ENCODE measurements around the gene PSMC3IP. TPM values are rescaled to one million over a fixed set of nuclear protein-coding genes. Genes with fewer than 3 reads are reported as not detected.

Gene PSMC3IP
- total RNA-seq, 1 donor from 2014 or later = 22.6 TPM

DNA sequence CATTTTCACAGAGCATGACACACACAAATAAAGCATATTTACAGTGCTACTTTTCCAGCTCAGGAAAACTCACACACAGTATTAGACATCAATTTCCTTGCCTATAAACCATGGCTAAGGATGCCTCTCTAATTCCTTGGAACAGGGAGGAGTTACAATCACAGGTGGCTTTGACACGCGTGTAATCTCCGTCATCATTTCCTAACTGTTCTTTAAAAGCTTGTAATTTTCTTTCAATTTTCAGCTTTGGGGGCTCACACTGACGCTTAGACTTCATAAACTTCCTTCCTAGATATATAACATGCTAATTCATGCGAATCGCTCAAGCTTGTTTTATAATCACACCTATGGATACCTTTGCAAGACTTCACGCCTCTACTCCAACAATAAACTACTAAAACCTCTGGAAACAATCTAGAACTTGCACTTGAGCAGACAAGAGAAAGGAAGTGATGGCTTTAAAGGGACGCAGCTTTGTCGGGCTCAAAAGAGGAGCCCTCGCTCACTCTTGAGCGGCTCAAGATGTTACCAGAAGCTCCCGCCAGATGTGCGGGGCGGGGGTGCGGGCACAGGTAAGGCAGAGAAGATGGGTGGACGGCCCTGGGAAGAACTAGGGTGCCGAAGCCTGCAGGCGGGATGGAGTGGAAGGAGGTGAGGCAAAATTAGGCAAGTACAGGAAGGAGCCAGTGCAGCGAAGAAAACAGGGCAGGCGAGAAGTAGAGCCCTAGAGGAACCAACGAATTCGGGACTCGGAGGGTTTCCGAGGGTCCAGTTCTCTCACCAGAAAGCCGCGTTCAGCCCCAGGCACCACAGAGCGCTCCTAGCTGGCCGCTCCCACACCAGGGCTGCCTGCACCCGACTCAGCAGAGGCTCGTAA, 31.0 kb upstream of the PSMC3IP start:
- DNase-seq (ENCODE audit: extremely low spot score, unreplicated experiment) = no peak
- TF ChIP-seq, protein P1, sequence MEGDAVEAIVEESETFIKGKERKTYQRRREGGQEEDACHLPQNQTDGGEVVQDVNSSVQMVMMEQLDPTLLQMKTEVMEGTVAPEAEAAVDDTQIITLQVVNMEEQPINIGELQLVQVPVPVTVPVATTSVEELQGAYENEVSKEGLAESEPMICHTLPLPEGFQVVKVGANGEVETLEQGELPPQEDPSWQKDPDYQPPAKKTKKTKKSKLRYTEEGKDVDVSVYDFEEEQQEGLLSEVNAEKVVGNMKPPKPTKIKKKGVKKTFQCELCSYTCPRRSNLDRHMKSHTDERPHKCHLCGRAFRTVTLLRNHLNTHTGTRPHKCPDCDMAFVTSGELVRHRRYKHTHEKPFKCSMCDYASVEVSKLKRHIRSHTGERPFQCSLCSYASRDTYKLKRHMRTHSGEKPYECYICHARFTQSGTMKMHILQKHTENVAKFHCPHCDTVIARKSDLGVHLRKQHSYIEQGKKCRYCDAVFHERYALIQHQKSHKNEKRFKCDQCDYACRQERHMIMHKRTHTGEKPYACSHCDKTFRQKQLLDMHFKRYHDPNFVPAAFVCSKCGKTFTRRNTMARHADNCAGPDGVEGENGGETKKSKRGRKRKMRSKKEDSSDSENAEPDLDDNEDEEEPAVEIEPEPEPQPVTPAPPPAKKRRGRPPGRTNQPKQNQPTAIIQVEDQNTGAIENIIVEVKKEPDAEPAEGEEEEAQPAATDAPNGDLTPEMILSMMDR (conservative IDR thresholded peaks at IDR 0.05) = no peak
- H3K9me3 Mint-ChIP-seq = no peaks in the 10 kb centered on the region
- peaks cover 12% of the 10 kb centered on the region for H3K4me1 Mint-ChIP-seq (ENCODE audit: unreplicated experiment)
- peaks cover 4% of the 10 kb centered on the region for H3K36me3 Mint-ChIP-seq
- H3K27me3 Mint-ChIP-seq = no peaks in the 10 kb centered on the region
- peak overlapping the region; percentile 81 for H3K27ac Mint-ChIP-seq
- peak overlapping the region; percentile 100 for H3K4me3 Mint-ChIP-seq

DNA sequence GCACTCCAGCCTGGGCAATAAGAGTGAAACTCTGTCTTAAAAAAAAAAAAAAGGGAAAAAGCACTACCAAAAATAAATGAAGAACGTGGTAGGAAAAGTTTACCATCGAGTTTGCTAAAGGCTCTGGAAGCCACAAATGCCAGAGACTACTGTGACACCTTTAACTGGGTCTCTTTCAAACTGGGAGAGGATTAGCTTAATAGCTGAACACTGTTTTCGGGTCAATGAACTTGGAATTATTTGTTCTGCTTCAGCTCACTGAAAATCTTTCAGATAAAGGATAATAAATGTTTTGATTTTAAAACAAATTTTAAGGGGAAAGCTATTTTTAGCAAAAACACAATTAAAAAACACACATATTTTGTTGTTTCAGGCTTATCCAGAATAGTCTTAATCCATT, 30.2 kb upstream of the PSMC3IP start:
- Mint-ChIP-seq H3K9me3 (no peaks in the 10 kb centered on the region), H3K27me3 (no peaks in the 10 kb centered on the region), H3K36me3 (peaks cover 8% of the 10 kb centered on the region), H3K4me1 (ENCODE audit: unreplicated experiment) (peaks cover 18% of the 10 kb centered on the region), H3K4me3 (peak overlapping the region; percentile 100), H3K27ac (peak overlapping the region; percentile 81)
- TF ChIP-seq, protein P1 (conservative IDR thresholded peaks at IDR 0.05) = no peak
- DNase-seq (ENCODE audit: extremely low spot score, unreplicated experiment) = no peak

DNA sequence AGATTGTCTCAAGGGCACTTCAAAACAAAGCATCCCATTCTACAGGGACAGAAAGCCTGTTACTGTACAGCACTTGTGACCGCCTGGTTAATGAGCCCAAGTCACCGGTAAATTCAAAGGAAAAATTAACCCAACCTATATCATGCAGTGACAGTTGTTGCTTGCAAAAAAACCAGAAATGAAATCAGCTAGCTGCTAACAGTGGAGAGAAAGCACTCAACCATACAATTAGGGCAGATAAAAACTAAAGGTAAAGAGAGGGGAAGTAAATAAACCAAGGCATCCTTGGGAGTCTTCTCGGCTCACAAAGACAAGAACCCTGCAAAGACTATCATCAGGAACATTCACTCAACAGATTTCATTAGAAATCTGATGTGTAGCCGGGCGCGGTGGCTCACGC, 25.8 kb upstream of the PSMC3IP start:
- Mint-ChIP-seq H3K4me3 (no peak overlapping the region), H3K4me1 (ENCODE audit: unreplicated experiment) (peaks cover 21% of the 10 kb centered on the region), H3K27me3 (no peaks in the 10 kb centered on the region), H3K27ac (no peak overlapping the region), H3K9me3 (no peaks in the 10 kb centered on the region), H3K36me3 (peaks cover 12% of the 10 kb centered on the region)
- no peak for DNase-seq (ENCODE audit: extremely low spot score, unreplicated experiment)
- TF ChIP-seq, protein P1 (conservative IDR thresholded peaks at IDR 0.05) = no peak

DNA sequence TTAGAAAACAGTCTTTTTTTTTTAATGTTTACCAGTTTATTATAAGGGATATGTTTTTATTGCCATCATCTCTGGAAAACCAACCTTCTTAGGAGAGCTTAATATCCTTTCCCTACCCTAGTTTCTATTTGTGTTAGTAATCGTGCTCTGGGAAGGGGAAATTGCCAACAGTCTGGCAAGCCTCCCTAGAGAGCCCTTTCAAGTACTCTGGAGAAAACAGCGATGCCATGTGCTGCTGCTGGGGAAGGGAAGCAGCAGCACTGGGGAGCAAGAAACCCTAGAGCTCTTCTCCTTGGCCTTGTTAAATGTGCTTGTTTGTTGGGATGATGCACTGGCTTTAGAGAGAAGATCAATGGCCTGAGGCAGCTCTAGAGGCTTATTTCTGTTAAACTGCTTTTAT, 21.4 kb upstream of the PSMC3IP start:
- Mint-ChIP-seq H3K4me1 (ENCODE audit: unreplicated experiment) (peaks cover 14% of the 10 kb centered on the region), H3K27ac (no peak overlapping the region), H3K36me3 (peaks cover 16% of the 10 kb centered on the region), H3K4me3 (no peak overlapping the region), H3K27me3 (no peaks in the 10 kb centered on the region), H3K9me3 (no peaks in the 10 kb centered on the region)
- DNase-seq (ENCODE audit: extremely low spot score, unreplicated experiment) = no peak
- TF ChIP-seq, protein P1 (conservative IDR thresholded peaks at IDR 0.05) = no peak

DNA sequence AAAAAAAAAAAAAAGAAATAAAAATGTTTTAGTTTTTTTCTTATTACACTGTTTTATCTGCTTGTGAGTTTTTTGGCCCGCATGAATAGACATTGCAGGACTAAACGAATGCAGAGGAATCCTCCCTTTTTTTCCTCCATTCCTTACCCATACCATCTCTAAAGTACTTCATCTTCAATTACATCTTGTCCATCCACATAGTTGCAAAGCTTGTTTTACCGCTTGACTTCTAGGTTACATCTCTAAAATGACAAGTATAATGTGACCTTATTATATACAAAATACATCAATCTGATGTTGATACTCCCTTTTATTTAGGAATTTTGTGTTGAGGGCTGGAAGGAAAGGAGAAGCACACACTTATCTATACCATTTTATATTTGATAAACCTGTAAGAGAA, 18.9 kb upstream of the PSMC3IP start:
- Mint-ChIP-seq H3K4me1 (ENCODE audit: unreplicated experiment) (peaks cover 8% of the 10 kb centered on the region), H3K4me3 (peak overlapping the region; percentile 56), H3K27me3 (no peaks in the 10 kb centered on the region), H3K9me3 (no peaks in the 10 kb centered on the region), H3K27ac (peak overlapping the region; percentile 37), H3K36me3 (peaks cover 14% of the 10 kb centered on the region)
- no peak for DNase-seq (ENCODE audit: extremely low spot score, unreplicated experiment)
- TF ChIP-seq, protein P1 (conservative IDR thresholded peaks at IDR 0.05) = no peak

Data from type B pancreatic cell (in vitro differentiated cells).